Activated T-cell treated with anti-CD3 and anti-CD28 coated beads, Interleukin-2, amount 50 U/mL, for 72 hours (primary cell): ENCODE measurements around the gene XPR1. TPM values are rescaled to one million over a fixed set of nuclear protein-coding genes. Genes with fewer than 3 reads are reported as not detected.
A peak's percentile ranks its signal among the peaks of the same experiment; 100 is the strongest.
"Not testable (repeated sequence)": the region's sequence is repeated elsewhere in the genome, so short reads cannot be mapped to it uniquely, and the experiment has no call there.

Experiments
- ATAC-seq, 2 donors: fragments of 150-1000 bp; cut with Tn5 transposase; replicated peaks in 1 of 2; 2 replicates each; pipeline ENCODE4 v1.10.0; 2021; ENCODE audit warnings: moderate library complexity in 2 of 2, mild to moderate bottlenecking in 1 of 2
- DNase-seq, 2 donors: peaks; one replicate each; pipeline ENCODE4 v3.0.0; 2021 to 2022; ENCODE audit warnings: mixed read lengths in 1 of 2
- H3K27ac Mint-ChIP-seq: one replicate; pipeline ENCODE4 v1.8.0; 2022; ENCODE audit warnings: mild to moderate bottlenecking, moderate library complexity, mixed read lengths
- H3K27me3 Mint-ChIP-seq: one replicate; pipeline ENCODE4 v1.8.0; 2022; ENCODE audit warnings: low read depth, mixed read lengths
- H3K36me3 Mint-ChIP-seq, 2 donors: one replicate each; pipeline ENCODE4 v1.8.0; 2022; ENCODE audit warnings: mixed read lengths in 2 of 2, mild to moderate bottlenecking in 1 of 2; ENCODE audit not compliant: insufficient read depth in 2 of 2
- H3K4me1 Mint-ChIP-seq: one replicate; pipeline ENCODE4 v1.8.0; 2022; ENCODE audit warnings: low read depth, mixed read lengths
- H3K4me3 Mint-ChIP-seq, 2 donors: one replicate each; pipeline ENCODE4 v1.8.0; 2022; ENCODE audit warnings: mild to moderate bottlenecking in 2 of 2, mixed read lengths in 2 of 2, moderate library complexity in 2 of 2
- H3K9me3 Mint-ChIP-seq, 2 donors: one replicate each; pipeline ENCODE4 v1.8.0; 2022; ENCODE audit warnings: mixed read lengths in 2 of 2
- total RNA-seq, 2 donors: library from RNA; stranded (reverse); gene quantifications; one replicate each; pipeline ENCODE4 v1.2.3, GENCODE V29; 2022

XPR1 gene
- total RNA-seq, 2 donors from 2014 or later = 17.8 to 20.3 TPM

DNA sequence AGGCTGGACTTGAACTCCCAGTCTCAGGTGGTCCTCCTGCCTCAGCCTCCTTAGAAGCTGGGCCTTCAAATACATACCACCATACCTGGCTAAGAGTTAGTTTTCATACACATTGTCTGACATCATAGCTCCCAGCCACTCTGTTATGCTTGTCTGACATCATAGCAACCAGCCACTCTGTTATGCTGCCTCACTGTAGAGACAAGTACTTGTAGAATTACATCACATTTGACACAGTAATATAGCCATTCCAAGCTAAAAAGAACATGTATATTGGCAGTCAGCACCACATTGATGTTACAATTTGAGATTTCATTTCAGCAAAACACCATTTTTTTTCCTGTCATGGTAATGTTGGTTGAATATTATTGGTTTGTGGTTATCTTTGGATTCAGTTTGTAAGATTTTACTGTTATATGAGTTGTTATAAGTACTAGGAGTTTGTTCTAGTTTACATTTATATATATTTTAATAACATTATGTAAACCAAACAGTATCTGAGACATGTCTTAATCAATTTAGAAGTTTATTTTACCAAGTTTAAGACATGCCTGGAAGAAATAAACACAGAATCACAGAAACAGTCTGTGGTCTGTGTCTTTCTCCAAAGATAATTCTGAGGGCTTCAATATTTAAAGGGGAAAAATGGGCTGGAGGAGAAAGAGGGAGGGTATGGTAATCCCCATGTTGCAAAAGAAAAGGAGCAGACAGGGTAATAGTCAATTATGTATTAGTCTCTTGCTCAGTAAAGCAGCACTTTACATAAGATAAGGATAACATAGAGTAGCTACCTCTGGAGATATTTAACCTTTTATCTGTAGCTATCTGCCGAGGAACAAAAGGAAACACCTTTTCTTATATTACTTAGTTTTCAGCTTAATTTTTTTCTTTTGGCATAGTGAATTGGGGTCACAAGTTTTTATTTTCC, 43.0 kb downstream of the XPR1 start:
- H3K27ac Mint-ChIP-seq = no peak overlapping the region

DNA sequence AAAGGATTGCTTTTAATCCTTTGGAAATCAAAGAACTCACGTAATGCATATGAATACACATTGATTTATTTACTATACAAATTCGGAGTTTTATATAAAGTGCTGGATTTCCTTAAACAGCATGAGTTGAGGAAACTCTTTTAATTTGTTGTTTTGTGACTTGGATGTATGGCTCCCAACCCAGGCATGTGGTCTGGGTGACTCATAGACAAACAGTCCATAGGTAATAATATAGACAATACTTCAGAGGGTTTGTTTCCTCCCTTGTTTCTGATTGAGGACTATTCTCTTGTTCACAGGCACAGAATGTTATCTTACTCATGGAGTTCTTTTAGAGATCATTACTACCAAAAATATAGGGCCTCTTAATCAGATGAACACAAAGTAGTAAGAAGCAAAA, 43.8 kb downstream of the XPR1 start:
- Mint-ChIP-seq H3K4me1 (no peaks in the 10 kb centered on the region), H3K9me3 (peaks cover 6% of the 10 kb centered on the region in 2 donors), H3K27ac (no peak overlapping the region), H3K36me3 (peaks cover 7 to 8% of the 10 kb centered on the region in 2 donors), H3K27me3 (no peaks in the 10 kb centered on the region), H3K4me3 (no peak overlapping the region)
- no peak for DNase-seq
- ATAC-seq = no peak

More for the DNA sequence above, 43.0 kb downstream of the XPR1 start:
- H3K36me3 Mint-ChIP-seq = peaks cover 8 to 10% of the 10 kb centered on the region in 2 donors
- no peak overlapping the region for H3K4me3 Mint-ChIP-seq
- H3K9me3 Mint-ChIP-seq = peaks cover 6 to 7% of the 10 kb centered on the region in 2 donors
- DNase-seq (no peak), ATAC-seq (no peak)
- H3K27me3 Mint-ChIP-seq = no peaks in the 10 kb centered on the region
- no peaks in the 10 kb centered on the region for H3K4me1 Mint-ChIP-seq

DNA sequence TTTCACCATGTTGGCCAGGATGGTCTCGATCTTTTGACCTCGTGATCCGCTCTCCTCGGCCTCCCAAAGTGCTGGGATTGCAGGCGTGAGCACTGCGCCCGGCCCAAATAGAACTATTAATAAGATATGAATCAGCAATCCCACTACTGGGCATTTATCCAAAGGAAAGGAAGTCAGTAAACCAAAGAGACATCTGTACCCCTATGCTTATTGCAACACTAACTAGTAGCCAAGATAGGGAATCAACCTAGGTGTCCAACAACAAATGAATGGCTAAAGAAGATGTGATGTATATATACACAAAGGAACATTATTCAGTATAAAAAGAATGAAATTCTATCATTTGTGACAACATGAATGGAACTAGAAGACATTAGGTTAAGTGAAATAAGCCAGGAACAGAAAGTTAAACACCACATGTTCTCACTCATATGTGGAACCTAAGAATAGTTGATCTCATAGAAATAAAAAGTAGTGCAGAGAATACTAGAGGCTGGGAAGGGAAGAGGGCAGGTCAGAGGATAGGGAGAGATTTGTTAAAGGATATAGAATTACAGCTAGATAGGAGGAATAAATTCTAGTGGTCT, 48.8 kb downstream of the XPR1 start:
- no peaks in the 10 kb centered on the region for H3K27me3 Mint-ChIP-seq
- no peak overlapping the region for H3K4me3 Mint-ChIP-seq
- peaks cover 6 to 8% of the 10 kb centered on the region in 2 donors for H3K36me3 Mint-ChIP-seq
- peaks cover 0 to 5% of the 10 kb centered on the region in 2 donors for H3K9me3 Mint-ChIP-seq
- peak overlapping the region; percentile 49 for H3K27ac Mint-ChIP-seq
- no peak for ATAC-seq
- no peaks in the 10 kb centered on the region for H3K4me1 Mint-ChIP-seq
- DNase-seq = no peak

DNA sequence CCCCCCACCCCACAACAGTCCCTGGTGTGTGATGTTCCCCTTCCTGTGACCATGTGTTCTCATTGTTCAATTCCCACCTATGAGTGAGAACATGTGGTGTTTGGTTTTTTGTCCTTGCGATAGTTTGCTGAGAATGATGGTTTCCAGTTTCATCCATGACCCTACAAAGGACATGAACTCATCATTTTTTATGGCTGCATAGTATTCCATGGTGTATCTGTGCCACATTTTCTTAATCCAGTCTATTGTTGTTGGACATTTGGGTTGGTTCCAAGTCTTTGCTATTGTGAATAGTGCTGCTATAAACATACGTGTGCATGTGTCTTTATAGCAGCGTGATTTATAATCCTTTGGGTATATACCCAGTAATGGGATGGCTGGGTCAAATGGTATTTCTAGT, 51.3 kb downstream of the XPR1 start:
- not testable (repeated sequence) for H3K4me3 Mint-ChIP-seq, H3K27ac Mint-ChIP-seq, H3K4me1 Mint-ChIP-seq, H3K9me3 Mint-ChIP-seq, DNase-seq, H3K27me3 Mint-ChIP-seq, ATAC-seq
- peaks cover 8 to 10% of the 10 kb centered on the region in 2 donors for H3K36me3 Mint-ChIP-seq

DNA sequence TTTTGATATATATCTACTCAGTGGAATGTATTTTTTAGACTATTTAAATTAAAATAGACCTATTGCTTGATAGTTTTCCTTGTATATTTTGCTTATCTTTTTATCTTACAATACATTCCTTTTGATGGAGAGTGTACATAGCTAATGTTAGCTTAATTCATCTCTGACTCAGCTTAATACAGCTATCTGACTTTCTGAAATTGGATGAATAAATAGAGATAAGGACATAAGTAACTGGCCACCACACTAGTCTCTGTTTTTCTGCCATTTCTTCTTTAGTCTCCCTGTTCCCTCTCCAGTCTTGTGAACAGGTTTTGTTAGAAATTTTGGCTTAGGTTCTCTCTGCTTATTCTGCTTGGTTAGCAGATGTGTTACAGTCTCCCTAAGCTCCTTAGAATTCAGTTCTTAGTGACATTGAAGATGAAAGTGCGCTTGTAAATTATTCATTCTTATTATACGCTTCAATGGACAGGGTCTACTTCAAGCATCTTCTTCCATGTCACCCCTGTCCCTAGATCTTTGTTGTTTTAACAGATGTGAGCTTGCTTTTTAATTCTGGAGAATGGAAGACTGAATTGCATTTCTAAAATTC, 59.6 kb downstream of the XPR1 start:
- no peak for ATAC-seq
- Mint-ChIP-seq H3K27me3 (no peaks in the 10 kb centered on the region), H3K9me3 (peaks cover 5 to 9% of the 10 kb centered on the region in 2 donors), H3K4me3 (no peak overlapping the region), H3K4me1 (no peaks in the 10 kb centered on the region), H3K36me3 (peaks cover 8 to 10% of the 10 kb centered on the region in 2 donors), H3K27ac (no peak overlapping the region)
- DNase-seq = no peak

DNA sequence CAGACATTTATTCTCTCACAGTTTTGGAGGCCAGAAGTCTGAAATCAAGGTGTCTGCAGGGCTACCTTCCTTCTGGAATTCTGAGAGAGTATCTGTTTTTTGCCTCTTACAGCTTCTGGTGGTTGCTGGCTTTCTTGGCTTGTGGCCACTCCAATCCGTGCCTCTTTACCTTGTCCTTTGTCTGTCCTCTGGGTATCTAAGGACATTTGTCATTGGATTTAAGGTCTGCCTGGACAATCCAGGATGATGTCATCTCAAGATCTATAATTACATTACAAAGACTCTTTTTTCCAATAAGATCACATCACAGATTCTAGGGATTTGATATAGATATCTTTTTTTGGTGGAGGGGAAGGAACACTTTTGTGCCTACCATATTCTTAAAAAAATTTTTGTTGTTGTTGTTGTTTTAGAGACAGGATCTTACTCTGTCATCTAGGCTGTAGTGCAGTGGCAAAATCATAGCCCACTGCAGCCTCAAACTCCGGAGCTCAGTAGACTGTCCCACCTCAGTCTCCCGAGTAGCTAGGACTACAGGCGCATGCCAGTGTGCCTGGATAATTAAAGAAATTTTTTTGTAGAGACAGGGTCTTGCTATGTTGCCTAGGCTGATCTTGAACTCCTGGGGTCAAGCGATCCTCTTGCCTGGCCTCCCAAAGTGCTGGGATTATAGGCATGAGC, 61.9 kb downstream of the XPR1 start:
- Mint-ChIP-seq H3K27ac (no peak overlapping the region), H3K36me3 (peaks cover 19 to 28% of the 10 kb centered on the region in 2 donors)
- ATAC-seq = no peak

DNA sequence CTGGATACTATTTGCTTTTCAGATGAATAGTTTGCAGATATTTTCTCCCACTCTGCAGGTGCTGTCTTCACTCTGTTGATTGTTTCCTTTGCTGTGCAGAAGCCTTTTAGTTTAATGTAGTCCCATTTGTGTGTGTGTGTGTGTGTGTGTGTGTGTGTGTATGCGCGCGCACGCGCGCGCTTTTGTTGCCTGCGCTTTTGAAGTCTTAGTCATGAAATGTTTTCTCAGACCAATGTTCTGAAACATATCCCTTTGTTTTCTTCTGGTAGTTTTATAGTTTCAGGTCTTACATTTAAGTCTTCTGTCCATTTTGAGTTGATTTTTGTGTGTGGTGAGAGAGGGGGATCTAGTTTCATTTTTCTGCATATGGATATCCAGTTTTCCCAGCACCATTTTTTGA, 63.5 kb downstream of the XPR1 start:
- Mint-ChIP-seq H3K36me3 (peaks cover 21 to 29% of the 10 kb centered on the region in 2 donors), H3K9me3 (peaks cover 13 to 22% of the 10 kb centered on the region in 2 donors), H3K27ac (no peak overlapping the region), H3K4me1 (no peaks in the 10 kb centered on the region), H3K27me3 (no peaks in the 10 kb centered on the region), H3K4me3 (no peak overlapping the region)
- no peak for DNase-seq
- no peak for ATAC-seq

More for the DNA sequence above, 61.9 kb downstream of the XPR1 start:
- H3K9me3 Mint-ChIP-seq = peaks cover 13 to 22% of the 10 kb centered on the region in 2 donors
- H3K27me3 Mint-ChIP-seq = no peaks in the 10 kb centered on the region
- H3K4me1 Mint-ChIP-seq = no peaks in the 10 kb centered on the region
- no peak overlapping the region for H3K4me3 Mint-ChIP-seq
- no peak for DNase-seq

DNA sequence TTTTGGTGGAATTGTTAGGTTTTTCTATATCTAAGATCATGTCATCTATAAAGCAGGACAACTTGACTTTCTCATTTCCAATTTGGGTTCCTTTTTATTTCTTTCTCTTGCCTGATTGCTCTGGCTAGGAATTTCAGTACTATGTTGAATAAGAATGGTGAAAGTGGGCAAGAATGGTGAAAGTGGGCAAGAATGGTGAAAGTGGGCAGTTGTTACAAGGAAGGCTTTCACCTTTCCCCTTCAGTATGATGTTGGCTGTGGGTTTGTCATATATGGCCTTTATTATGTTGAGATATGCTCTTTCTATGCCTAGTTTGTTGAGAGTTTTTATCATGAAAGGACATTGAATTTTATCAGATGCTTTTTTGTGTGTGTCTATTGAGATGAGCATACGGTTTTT, 64.5 kb downstream of the XPR1 start:
- DNase-seq (no peak), ATAC-seq (no peak)
- Mint-ChIP-seq H3K9me3 (peaks cover 13 to 22% of the 10 kb centered on the region in 2 donors), H3K27ac (no peak overlapping the region), H3K27me3 (no peaks in the 10 kb centered on the region), H3K4me1 (no peaks in the 10 kb centered on the region), H3K36me3 (peaks cover 21 to 29% of the 10 kb centered on the region in 2 donors), H3K4me3 (no peak overlapping the region)

DNA sequence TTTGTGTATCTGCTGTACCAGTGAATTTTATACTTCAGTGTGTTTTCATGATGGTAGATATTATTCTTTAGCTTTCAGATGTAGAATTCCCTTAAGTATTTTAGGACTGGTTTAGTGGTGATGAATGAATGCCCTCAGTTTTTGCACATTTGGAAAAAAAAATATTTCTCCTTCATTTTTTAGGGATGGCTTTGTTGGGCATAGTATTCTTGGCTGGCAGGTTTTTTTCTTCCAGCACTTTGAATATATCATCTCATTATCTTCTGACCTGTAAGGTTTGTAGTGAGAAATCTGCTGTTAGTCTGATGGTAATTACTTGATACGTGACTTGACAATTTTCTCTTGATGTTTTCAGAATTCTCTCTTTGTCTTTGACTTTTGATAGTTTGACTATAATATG, 66.8 kb downstream of the XPR1 start:
- ATAC-seq (no peak), DNase-seq (no peak)
- Mint-ChIP-seq H3K27ac (no peak overlapping the region), H3K4me3 (no peak overlapping the region), H3K27me3 (no peaks in the 10 kb centered on the region), H3K36me3 (peaks cover 27 to 36% of the 10 kb centered on the region in 2 donors), H3K9me3 (peaks cover 19 to 22% of the 10 kb centered on the region in 2 donors), H3K4me1 (no peaks in the 10 kb centered on the region)

DNA sequence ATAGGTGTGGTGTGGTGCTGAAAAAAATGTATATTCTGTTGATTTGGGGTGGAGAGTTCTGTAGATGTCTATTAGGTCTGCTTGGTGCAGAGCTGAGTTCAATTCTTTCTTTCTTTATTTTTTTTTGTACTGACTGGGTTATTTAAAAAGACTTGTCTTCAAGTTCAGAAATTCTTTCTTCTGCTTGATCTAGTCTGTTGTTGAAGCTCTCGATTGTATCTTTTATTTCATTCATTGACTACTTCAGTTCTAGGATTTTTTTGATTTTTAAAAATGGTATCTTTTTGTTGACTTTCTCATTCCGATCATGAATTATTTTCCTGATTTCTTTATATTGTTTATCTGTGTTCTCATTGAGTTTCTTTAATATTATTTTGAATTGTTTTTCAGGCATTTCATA, 70.6 kb downstream of the XPR1 start:
- peak overlapping the region; percentile 65 for H3K27ac Mint-ChIP-seq
- H3K36me3 Mint-ChIP-seq = peaks cover 13 to 21% of the 10 kb centered on the region in 2 donors
- not testable (repeated sequence) for ATAC-seq

DNA sequence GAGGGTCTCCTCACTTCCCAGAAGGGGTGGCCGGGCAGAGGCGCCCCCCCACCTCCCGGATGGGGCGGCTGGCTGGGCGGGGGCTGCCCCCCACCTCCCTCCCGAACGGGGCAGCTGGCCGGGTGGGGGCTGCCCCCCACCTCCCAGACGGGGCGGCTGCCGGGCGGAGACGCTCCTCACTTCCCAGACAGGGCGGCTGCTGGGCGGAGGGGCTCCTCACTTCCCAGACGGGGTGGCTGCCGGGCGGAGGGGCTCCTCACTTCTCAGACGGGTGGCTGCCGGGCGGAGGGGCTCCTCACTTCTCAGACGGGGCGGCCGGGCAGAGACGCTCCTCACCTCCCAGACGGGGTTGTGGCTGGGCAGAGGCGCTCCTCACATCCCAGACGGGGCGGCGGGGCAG, 78.9 kb downstream of the XPR1 start:
- not testable (repeated sequence) for H3K4me1 Mint-ChIP-seq, H3K9me3 Mint-ChIP-seq, H3K27me3 Mint-ChIP-seq, H3K27ac Mint-ChIP-seq, ATAC-seq, H3K4me3 Mint-ChIP-seq, DNase-seq
- peaks cover 4 to 13% of the 10 kb centered on the region in 2 donors for H3K36me3 Mint-ChIP-seq

More for the DNA sequence above, 70.6 kb downstream of the XPR1 start:
- H3K4me3 Mint-ChIP-seq, H3K4me1 Mint-ChIP-seq, H3K9me3 Mint-ChIP-seq, DNase-seq, H3K27me3 Mint-ChIP-seq: not testable (repeated sequence)

DNA sequence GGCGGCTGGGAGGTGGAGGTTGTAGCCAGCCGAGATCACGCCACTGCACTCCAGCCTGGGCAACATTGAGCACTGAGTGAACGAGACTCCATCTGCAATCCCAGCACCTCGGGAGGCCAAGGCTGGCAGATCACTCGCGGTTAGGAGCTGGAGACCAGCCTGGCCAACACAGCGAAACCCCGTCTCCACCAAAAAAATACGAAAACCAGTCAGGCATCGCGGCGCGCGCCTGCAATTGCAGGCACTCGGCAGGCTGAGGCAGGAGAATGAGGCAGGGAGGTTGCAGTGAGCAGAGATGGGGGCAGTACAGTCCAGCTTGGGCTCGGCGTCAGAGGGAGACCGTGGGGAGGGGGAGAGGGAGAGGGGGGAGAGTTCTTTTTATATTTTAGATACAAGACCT, 79.4 kb downstream of the XPR1 start:
- H3K4me1 Mint-ChIP-seq, H3K4me3 Mint-ChIP-seq, DNase-seq, ATAC-seq, H3K9me3 Mint-ChIP-seq, H3K27me3 Mint-ChIP-seq, H3K27ac Mint-ChIP-seq: not testable (repeated sequence)
- peaks cover 4 to 13% of the 10 kb centered on the region in 2 donors for H3K36me3 Mint-ChIP-seq

DNA sequence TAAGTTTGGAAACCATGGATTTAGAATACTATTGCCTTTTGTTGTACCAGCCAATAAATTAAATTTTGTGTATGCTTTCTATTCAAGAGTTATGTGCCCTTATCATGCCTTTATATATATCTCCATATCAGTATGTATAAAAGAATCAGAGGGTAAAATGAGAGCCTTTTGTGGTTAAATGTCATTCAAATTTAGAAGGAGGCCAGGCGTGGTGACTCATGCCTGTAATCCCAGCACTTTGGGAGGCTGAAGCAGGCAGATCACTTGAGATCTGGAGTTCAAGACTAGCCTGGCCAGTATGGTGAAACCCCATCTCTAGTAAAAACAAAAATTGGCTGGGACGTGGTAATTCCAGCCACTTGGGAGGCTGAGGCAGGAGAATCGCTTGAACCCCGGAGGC, 88.9 kb downstream of the XPR1 start:
- no peak overlapping the region for H3K27ac Mint-ChIP-seq
- no peak for DNase-seq

More for the DNA sequence above, 88.9 kb downstream of the XPR1 start:
- Mint-ChIP-seq H3K36me3 (no peaks in the 10 kb centered on the region), H3K4me1 (no peaks in the 10 kb centered on the region), H3K27me3 (no peaks in the 10 kb centered on the region), H3K4me3 (no peak overlapping the region), H3K9me3 (peaks cover 0 to 6% of the 10 kb centered on the region in 2 donors)
- ATAC-seq = no peak
